ENCODE data around the gene COG5. TPM values are rescaled to one million over a fixed set of nuclear protein-coding genes. Genes with fewer than 3 reads are reported as not detected.

The COG5 gene
- total and polyA plus RNA-seq, 2 donors from 2014 or later: 8.6 to 45.7 TPM

GRCh38 chr7:107480932-107481331 lies 82.8 kb downstream of the COG5 start:
- Histone ChIP-seq H3K9ac (ENCODE audit: low read length in 3 of 3) (no peak overlapping the region), H3K27me3 (ENCODE audit: control insufficient read depth, insufficient read depth, low read length) (no peaks in the 10 kb centered on the region), H3K9me3 (ENCODE audit: control insufficient read depth in 2 of 3, insufficient read depth in 1 of 3, low read length in 3 of 3) (no peaks in the 10 kb centered on the region), H3K4me3 (ENCODE audit: low read length in 3 of 3) (no peak overlapping the region), H3K4me1 (ENCODE audit: control insufficient read depth in 2 of 3, insufficient read depth in 2 of 3, low read depth in 1 of 3, low read length in 3 of 3) (no peaks in the 10 kb centered on the region), H3K36me3 (ENCODE audit: control insufficient read depth in 2 of 3, insufficient read depth in 3 of 3, low read length in 3 of 3) (no peaks in the 10 kb centered on the region), H3K27ac (ENCODE audit: low read depth in 2 of 2, low read length in 2 of 2) (no peak overlapping the region)
- intact Hi-C loops (cut with DNase I): no loop called here
- TF ChIP-seq, protein P1, sequence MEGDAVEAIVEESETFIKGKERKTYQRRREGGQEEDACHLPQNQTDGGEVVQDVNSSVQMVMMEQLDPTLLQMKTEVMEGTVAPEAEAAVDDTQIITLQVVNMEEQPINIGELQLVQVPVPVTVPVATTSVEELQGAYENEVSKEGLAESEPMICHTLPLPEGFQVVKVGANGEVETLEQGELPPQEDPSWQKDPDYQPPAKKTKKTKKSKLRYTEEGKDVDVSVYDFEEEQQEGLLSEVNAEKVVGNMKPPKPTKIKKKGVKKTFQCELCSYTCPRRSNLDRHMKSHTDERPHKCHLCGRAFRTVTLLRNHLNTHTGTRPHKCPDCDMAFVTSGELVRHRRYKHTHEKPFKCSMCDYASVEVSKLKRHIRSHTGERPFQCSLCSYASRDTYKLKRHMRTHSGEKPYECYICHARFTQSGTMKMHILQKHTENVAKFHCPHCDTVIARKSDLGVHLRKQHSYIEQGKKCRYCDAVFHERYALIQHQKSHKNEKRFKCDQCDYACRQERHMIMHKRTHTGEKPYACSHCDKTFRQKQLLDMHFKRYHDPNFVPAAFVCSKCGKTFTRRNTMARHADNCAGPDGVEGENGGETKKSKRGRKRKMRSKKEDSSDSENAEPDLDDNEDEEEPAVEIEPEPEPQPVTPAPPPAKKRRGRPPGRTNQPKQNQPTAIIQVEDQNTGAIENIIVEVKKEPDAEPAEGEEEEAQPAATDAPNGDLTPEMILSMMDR (IDR thresholded peaks at IDR 0.05; ENCODE audit: borderline replicate concordance, extremely low read depth, insufficient read depth): no peak
- no peak for DNase-seq
- FAIRE-seq: no peak

DNA sequence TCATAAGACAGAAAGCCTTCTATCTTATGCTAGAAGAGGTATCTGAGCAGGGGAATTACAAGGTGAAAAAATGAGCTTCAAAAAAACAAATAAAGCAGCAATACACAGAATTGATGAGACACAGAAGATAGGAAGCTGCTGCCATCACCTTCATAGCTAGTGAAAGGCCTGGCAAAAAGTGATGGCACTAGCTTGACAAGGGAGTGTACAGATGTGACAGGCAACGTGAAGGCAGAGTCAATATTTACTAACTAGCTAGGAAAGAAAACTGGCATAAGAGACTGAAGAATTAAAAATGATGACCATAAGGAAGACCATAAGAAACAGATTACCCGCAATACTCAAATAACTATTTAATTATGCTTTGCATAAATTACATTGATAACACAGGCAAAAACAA lies 84.4 kb downstream of the COG5 start:
- intact Hi-C loops (cut with DNase I): no loop called here
- no peak overlapping the region for H3K9ac ChIP-seq (ENCODE audit: low read length in 3 of 3)
- H3K27me3 ChIP-seq (ENCODE audit: control insufficient read depth, insufficient read depth, low read length): no peaks in the 10 kb centered on the region
- no peaks in the 10 kb centered on the region for H3K36me3 ChIP-seq (ENCODE audit: control insufficient read depth in 2 of 3, insufficient read depth in 3 of 3, low read length in 3 of 3)
- FAIRE-seq (no peak), DNase-seq (no peak)
- TF ChIP-seq, protein P1 (IDR thresholded peaks at IDR 0.05; ENCODE audit: borderline replicate concordance, extremely low read depth, insufficient read depth): no peak
- H3K4me1 ChIP-seq (ENCODE audit: control insufficient read depth in 2 of 3, insufficient read depth in 2 of 3, low read depth in 1 of 3, low read length in 3 of 3): no peaks in the 10 kb centered on the region
- no peak overlapping the region for H3K4me3 ChIP-seq (ENCODE audit: low read length in 3 of 3)
- no peaks in the 10 kb centered on the region for H3K9me3 ChIP-seq (ENCODE audit: control insufficient read depth in 2 of 3, insufficient read depth in 1 of 3, low read length in 3 of 3)
- no peak overlapping the region for H3K27ac ChIP-seq (ENCODE audit: low read depth in 2 of 2, low read length in 2 of 2)

GRCh38 chr7:107474104-107474521 lies 89.6 kb downstream of the COG5 start:
- Histone ChIP-seq H3K9ac (ENCODE audit: low read length in 3 of 3) (no peak overlapping the region), H3K4me1 (ENCODE audit: control insufficient read depth in 2 of 3, insufficient read depth in 2 of 3, low read depth in 1 of 3, low read length in 3 of 3) (no peaks in the 10 kb centered on the region), H3K9me3 (ENCODE audit: control insufficient read depth in 2 of 3, insufficient read depth in 1 of 3, low read length in 3 of 3) (no peaks in the 10 kb centered on the region), H3K4me3 (ENCODE audit: low read length in 3 of 3) (no peak overlapping the region), H3K27me3 (ENCODE audit: control insufficient read depth, insufficient read depth, low read length) (no peaks in the 10 kb centered on the region), H3K36me3 (ENCODE audit: control insufficient read depth in 2 of 3, insufficient read depth in 3 of 3, low read length in 3 of 3) (no peaks in the 10 kb centered on the region), H3K27ac (ENCODE audit: low read depth in 2 of 2, low read length in 2 of 2) (no peak overlapping the region)
- DNase-seq: no peak
- no peak for FAIRE-seq
- TF ChIP-seq, protein P1 (IDR thresholded peaks at IDR 0.05; ENCODE audit: borderline replicate concordance, extremely low read depth, insufficient read depth): no peak
- intact Hi-C loops (cut with DNase I): no loop called here

GRCh38 chr7:107472116-107472515 lies 91.6 kb downstream of the COG5 start:
- Histone ChIP-seq H3K9ac (ENCODE audit: low read length in 3 of 3) (no peak overlapping the region), H3K27ac (ENCODE audit: low read depth in 2 of 2, low read length in 2 of 2) (no peak overlapping the region)

More at GRCh38 chr7:107472116-107472515, 91.6 kb downstream of the COG5 start:
- no peaks in the 10 kb centered on the region for H3K36me3 ChIP-seq (ENCODE audit: control insufficient read depth in 2 of 3, insufficient read depth in 3 of 3, low read length in 3 of 3)
- no peaks in the 10 kb centered on the region for H3K9me3 ChIP-seq (ENCODE audit: control insufficient read depth in 2 of 3, insufficient read depth in 1 of 3, low read length in 3 of 3)
- FAIRE-seq (no peak), DNase-seq (no peak)
- no peaks in the 10 kb centered on the region for H3K27me3 ChIP-seq (ENCODE audit: control insufficient read depth, insufficient read depth, low read length)
- intact Hi-C loops (cut with DNase I): no loop called here
- H3K4me1 ChIP-seq (ENCODE audit: control insufficient read depth in 2 of 3, insufficient read depth in 2 of 3, low read depth in 1 of 3, low read length in 3 of 3): no peaks in the 10 kb centered on the region
- H3K4me3 ChIP-seq (ENCODE audit: low read length in 3 of 3): no peak overlapping the region
- TF ChIP-seq, protein P1 (IDR thresholded peaks at IDR 0.05; ENCODE audit: borderline replicate concordance, extremely low read depth, insufficient read depth): no peak

Data from kidney (tissue), 14 donors.